CD4-positive, alpha-beta T cell treated with Interleukin-4 for 4 hours (primary cell): ENCODE measurements around the gene GABRG3.

Source experiments
- DNase-seq: peaks from one replicate; pipeline ENCODE4 v3.0.0-alpha.2; 2020

GABRG3 gene

DNA sequence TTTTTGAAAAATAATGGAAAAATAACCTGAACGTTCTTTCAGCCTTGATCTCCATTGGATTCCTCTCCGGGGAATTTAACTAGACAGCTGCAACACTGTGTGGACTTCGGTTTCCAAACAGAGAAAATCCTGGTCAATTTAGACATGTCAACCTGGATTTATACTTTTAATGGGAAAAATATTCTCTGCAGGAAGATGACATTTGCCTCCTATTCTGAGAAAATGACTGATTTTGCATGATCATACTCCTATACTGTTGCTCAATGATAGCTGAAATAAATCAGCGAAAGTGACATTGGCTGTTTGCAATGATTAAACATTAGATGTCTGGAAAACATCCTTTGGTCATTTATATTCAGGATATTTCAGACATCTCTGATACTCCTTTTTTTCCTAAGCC lies 94.8 kb downstream of the GABRG3 start:
- DNase-seq, result no peak

- DNase-seq, result no peak
Measured at GRCh38 chr15:27066446-27066845, 95.5 kb downstream of the GABRG3 start.

DNA sequence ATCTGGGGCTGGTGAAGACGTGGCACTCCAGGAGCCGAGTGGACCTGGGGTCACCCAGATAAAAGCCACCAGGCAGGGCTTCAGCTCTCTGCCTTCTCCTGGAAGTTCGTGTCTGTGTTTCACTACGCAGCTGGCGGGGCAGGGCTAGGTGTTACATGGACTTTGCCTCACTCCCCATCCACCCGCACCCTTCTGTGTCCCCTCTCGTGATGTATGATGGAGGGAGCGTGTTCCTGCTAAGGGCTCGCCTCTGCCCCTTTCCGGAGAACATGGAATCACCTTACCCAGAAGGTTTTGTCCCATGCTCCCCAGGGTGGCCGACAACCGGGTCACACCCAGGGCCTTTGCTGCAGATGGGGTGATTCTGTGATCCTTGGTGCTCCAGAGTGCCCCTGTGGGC lies 96.2 kb downstream of the GABRG3 start:
- DNase-seq, result no peak

GRCh38 chr15:27070841-27071240 lies 99.9 kb downstream of the GABRG3 start:
- DNase-seq, result no peak

DNA sequence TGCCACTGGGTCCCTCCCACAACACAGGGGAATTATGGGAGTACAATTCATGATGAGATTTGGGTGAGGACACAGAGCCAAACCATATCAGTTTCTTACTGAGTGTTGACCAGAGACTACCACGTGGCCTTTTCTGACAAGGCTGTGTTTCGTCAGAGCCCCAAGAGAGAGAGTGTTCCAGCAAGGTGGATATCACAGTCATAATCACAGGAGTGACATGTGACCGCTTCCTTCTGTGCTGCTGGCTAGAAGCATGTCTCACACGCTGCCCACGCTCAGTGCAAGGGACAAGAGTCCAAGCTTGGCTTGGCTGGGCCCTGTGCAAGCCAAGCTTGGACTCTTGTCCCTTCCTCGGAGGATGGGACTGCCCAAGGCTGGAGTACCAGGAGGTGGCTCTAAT lies 103.2 kb downstream of the GABRG3 start:
- no peak for DNase-seq

DNA sequence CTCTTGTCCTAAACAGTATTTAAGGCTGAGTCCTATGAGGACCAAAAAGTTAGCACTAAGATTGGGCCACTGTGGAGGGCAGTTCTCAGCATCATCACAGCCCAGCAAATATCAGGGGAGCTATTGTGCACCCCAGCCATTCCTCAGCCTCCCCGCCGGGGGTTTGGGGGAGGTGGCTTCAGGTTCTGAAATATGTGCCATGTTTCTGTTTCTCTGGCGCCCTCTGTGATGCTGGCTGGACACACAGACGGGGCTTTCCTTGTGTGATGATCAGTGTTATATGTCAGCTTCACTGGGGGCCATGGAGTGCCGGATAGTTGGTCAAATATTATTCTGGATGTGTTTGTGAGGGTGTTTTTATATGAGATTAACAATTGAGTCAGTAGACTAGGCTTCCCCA lies 106.8 kb downstream of the GABRG3 start:
- DNase-seq, result no peak

DNA sequence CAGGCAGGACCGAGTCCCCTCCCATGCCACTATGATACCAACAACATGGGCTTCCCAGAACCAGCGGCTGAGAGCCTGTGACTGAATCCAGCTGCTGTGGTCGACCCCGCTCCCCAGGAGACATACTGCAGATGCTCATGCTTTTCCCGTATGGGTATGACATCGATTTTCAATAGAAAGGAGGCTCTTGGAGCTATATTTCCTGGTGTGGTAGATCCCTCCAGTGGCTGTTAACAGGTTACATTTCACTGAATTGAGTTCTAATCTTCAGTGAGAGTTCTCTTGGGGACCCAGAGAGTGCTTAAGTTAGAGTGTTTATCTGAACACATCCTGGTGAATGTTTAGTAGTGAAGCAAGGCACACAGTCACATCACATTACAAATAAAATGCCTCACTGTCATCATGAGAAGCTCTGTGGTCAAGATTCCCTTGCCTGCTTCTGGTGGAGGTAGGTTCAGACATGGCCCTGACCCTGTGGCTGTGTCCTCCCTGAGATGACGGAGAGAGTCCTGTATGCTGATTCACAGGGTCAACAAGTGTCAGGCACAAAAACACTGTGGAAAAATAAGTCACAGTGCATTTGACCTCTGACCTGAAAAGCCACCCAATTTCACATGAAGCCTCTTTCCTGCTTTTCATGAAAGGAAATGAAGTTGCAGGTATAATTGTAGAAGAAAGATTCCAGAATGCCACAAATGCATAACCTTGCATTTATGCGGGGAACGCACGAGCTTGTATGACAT lies 110.9 kb downstream of the GABRG3 start:
- DNase-seq, result no peak

DNA sequence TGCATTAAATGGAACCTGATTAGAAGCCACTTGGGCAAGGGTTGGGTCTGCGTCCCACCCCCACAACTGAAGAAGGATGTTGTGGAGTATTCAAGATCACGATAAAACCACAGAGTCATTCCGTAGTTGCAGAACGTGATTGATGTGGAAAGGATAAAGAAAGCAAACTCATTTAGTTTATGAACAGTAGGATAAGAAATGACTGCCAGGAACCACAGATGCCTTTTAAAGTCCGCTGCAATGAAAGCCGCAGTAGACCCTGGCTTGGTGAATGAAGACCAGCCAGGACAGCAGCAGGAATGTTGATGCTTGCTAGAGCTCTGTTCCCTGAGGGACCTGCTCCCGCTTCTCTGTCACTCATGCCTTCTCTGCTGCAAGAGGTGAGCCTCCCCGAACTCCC lies 111.5 kb downstream of the GABRG3 start:
- DNase-seq, result no peak

DNA sequence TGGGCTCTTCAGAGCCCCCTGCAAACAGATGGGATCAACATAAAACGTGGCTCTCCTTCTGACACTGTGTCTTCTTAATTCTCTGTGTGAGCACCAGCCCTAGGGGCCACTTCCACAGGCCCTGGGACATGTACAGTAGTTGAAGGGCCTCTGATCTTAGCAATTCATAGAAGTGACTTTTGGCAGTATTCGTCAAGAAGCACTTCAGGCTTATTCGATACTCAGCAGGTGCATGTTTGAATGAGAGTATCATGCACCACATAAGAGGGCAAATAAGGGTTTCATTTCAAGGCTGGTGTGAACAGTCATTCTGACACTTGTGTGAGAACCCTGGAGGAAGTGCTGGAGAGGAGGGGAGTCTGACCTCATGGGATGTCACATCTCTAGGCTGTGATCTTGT lies 113.9 kb downstream of the GABRG3 start:
- no peak for DNase-seq

DNA sequence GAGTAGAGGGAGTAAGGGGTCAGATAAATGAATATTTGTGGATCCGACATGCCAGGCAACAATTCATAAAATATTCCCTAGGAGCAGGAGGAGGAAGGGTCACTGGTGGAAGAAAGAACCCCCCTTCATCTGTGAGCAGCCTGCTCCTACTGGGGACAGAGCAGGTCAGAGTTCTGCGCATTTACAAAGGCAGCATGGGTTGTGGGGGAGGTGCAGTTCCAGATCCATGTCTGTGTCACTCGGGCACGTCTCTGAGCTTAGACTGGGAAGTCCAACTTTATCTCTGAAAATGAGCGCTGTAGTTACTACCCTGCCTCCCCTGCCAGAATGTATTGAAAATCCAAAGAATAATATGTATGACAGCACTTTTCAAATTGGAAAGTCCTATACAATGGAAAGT lies 115.2 kb downstream of the GABRG3 start:
- no peak for DNase-seq

- no peak for DNase-seq
Measured at GRCh38 chr15:27086805-27087204, 115.8 kb downstream of the GABRG3 start.

DNA sequence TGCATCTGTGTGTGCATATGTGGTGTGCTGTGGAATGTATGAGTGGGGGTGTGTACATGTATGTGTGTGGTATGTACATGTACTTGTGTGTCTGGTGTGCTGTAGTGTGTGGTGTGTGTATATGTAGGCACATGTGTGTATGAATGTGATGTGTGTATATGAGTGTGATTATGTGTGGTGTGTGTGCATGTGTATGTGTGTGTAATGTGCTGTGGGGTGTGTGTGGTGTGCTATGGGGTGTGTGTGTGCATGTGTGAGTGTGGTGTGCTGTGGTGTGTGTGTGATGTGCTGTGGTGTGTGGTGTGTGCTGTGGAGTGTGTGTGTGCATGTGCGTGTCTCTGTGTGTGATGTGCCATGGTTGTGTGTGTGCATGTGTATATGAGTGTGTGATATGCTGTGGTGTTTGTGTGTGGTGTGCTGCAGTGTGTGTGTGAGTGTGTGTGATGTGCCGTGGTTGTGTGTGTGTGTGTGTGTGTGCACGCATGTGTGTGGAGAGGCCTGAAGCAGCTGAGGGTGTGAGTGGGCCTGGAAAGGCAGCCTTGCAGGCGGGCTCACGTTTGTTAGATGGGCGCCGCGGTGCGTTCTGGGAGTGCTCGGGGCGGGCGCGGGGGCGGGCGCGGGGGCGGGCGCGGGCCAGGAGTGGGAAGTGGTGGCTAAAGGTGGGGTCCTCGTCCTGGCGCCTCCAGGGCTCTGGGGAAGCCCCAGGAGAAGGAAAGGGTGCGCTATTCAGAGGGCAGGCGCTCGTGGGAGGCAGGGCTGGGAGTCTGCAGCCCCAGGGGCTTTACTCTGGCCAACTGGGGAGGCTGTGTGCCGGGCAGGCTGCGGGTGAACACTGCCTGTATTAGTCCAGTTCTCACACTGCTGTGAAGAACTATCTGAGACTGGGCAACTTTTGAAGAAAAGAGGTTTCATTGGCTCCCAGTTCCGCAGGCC lies 116.9 kb downstream of the GABRG3 start:
- DNase-seq, result no peak

DNA sequence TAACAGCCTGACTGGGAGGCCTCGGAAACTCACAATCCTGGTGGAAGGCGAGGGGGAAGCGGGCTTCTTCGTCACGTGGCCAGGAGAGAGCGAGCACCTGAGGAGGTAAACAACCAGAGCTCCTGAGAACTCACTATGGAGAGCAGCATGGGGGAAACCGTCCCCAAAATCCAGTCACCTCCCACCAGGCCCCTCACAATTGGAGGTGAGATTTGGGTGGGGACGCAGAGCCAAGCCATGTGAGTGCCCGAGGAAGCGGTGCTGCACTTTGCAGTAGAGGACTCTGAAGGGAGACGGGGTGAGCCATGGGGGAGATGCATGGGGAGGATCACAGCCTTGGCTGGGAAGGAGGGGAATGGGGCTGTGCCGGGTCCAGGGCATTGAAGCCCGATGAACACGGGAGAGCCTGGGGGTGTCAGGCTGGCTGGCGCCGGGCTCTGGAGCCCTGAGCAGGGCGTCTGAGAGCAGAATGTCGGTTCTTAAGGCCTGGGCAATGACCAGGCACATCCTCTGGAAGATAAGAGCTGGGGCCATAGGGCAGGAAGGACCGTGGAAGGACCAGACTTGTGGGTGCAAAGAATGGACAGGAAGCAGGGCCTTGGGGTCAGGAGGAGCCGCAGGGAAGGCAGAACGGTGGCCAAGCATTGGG lies 117.7 kb downstream of the GABRG3 start:
- DNase-seq, result no peak

- DNase-seq, result no peak
Measured at GRCh38 chr15:27089233-27089586, 118.2 kb downstream of the GABRG3 start.

DNA sequence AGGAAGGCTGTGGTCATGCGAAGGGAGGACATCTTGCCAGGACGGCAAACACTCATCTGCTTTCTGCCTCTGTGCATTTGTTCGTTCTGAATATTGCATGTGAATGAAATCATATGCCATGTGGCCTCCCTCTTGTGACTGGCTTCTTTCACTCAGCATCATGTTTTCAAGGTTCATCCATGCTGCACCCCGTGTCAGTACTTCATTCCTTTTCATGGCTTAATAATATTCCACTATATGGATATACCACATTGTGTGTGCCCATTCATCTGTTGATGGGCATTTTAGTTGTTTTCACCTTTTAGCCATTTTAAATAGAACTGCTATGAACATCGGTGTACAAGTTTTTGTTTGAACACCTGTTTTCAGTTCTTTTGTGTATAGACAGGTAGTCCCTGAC lies 118.7 kb downstream of the GABRG3 start:
- DNase-seq, result no peak

GRCh38 chr15:27091270-27091940 lies 120.4 kb downstream of the GABRG3 start:
- DNase-seq, result no peak

DNA sequence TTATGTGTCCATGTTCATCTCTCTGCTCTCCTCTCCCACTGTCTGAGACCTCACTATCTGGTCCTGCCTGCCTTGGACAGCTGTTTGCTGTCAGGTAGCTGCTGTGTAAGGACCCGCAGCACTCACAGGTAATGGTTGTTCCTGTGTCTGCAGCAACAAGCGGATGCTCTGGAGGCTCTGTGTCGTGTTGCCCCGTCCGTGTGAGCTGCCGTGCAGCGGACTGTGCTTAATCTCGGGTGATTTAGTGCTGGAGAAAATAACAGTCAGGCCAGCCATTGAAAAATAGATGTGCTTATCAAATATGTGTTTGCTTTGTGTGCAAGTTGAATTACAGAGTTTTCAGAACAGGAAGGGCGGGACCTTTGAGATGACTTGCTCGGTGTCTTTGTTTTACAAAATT lies 121.4 kb downstream of the GABRG3 start:
- no peak for DNase-seq

- DNase-seq, result no peak
Measured at GRCh38 chr15:27094235-27094634, 123.3 kb downstream of the GABRG3 start.

DNA sequence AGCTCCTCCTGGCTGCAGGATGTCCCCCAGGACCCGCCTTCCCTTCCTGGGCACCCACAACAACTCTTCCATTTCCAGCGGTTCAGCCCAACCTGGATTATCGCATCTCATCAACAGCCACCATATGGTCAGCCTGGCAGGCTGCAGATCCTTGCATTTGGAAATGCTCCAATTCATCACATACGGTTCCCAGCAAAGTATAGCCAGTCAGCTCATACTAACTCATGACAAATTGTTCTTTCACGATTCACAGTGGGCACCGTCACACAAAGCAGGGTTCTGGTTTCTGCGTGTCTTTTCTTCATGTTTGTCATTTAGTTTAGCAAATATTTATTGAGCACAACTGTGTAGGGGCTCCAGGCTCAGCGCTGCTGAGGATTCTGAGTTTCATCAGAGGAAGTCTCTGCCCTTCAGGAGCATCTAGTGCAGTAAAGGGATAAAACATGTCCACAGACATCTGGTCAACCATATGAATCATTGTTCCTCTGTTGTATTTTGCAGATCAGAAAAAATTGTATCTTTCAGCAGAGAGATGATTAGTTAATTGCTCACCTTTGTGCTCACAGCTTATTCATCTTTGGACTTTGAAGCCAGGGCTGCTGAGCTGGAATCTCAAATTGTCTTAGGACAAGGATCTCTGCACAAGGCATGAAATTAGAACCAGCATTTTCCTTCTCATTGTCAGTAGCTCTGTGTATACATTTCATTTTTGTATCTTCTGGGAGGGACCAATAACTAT lies 125.1 kb downstream of the GABRG3 start:
- DNase-seq, result no peak

GRCh38 chr15:27097506-27097905 lies 126.5 kb downstream of the GABRG3 start:
- DNase-seq, result no peak

DNA sequence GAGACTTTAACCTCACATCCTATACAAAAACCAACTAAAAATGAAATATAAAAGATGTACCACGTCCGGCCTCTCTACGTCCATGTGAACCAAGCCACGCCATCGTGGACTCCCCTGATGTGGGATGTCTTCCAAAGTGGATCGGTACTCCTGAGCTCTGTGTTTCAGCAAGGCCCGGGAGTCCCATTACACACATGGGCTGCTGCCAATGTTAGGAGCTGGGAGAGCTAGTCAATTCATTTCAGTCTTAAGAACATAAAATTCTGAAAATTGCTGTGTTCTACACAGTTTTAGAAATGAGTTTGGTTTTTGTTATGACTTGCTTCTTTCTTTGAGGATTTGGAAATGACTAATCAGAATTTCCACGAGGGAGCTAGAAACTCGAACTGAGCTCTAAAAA lies 131.0 kb downstream of the GABRG3 start:
- DNase-seq, result no peak

GRCh38 chr15:27111323-27111722 lies 140.3 kb downstream of the GABRG3 start:
- DNase-seq, result no peak

- DNase-seq, result no peak
Measured at GRCh38 chr15:27114473-27114872, 143.5 kb downstream of the GABRG3 start.
